ENCODE results near the gene TMEM260. TPM values are rescaled to one million over a fixed set of nuclear protein-coding genes. Genes with fewer than 3 reads are reported as not detected.
"Not testable (repeated sequence)": the region's sequence is repeated elsewhere in the genome, so short reads cannot be mapped to it uniquely, and the experiment has no call there.

TMEM260 gene
- polyA plus RNA-seq, 1 donor = 22.7 TPM

DNA sequence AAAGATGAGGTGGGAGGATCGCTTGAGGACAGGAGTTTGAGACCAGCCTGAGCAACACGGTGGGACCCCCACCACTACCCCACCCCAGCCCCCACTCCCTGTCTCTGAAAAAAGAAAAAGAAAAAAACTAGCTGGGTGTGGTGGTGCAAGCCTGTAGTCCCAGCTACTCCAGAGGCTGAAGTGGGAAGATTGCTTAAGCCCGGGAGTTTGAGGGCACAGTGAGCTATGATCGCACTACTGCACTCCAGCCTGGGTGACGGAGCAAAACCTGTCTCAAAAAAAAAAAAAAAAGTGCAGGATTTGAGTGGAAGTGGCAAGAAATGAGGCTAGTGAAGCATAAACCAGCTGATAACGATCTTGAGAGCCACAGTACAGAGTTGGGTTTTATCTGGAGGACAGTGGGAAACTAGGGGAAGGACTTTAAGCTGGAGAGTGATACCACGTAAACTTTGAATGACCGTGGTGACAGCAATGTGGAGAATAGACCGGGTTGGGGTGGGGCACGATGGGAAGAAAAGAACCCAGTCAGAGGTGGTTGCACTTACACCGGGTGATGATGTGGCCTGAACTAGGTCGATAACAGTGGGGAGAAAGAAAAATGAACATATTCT, 85.3 kb downstream of the TMEM260 start:
- H3K4me1 ChIP-seq (ENCODE audit: control insufficient read depth, insufficient read depth, low read length) = no peaks in the 10 kb centered on the region
- no peak for DNase-seq
- H3K4me3 ChIP-seq (ENCODE audit: low read length) = no peak overlapping the region
- no peaks in the 10 kb centered on the region for H3K36me3 ChIP-seq (ENCODE audit: control insufficient read depth, insufficient read depth, low read length)
- 70% methylated on average over 4 of the region's 12 CpGs for WGBS (ENCODE audit: insufficient coverage, low lambda C conversion rate)
- H3K27ac ChIP-seq (ENCODE audit: low read length) = no peak overlapping the region
- no peaks in the 10 kb centered on the region for H3K9me3 ChIP-seq (ENCODE audit: control insufficient read depth, low read depth, low read length)
- H3K27me3 ChIP-seq (ENCODE audit: control insufficient read depth, insufficient read depth, low read length) = no peaks in the 10 kb centered on the region

DNA sequence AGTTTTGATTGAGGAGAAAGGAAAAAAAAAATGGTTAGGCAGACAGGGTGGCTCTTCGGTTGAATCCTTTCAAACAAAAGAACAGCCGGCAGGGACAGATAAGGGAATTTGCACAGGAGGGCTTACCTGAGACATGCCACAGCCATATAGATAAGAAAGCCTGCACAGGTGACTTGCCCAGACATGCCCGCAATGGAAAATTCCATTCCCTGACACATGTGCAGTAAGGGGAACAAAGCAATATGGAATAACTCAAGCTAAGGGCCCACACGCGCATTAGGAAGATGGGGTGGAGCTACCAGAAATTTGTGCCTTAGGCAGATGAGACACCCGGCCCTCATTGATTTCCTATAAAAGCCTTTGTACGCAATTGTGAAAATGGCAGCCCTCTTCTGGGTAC, 86.7 kb downstream of the TMEM260 start:
- no peaks in the 10 kb centered on the region for H3K36me3 ChIP-seq (ENCODE audit: control insufficient read depth, insufficient read depth, low read length)
- 50% methylated on average over 2 of the region's 7 CpGs for WGBS (ENCODE audit: insufficient coverage, low lambda C conversion rate)
- no peaks in the 10 kb centered on the region for H3K4me1 ChIP-seq (ENCODE audit: control insufficient read depth, insufficient read depth, low read length)
- DNase-seq = peak; percentile 10 to 60
- H3K27ac ChIP-seq (ENCODE audit: low read length) = no peak overlapping the region
- H3K4me3 ChIP-seq (ENCODE audit: low read length) = no peak overlapping the region
- H3K27me3 ChIP-seq (ENCODE audit: control insufficient read depth, insufficient read depth, low read length) = no peaks in the 10 kb centered on the region
- no peaks in the 10 kb centered on the region for H3K9me3 ChIP-seq (ENCODE audit: control insufficient read depth, low read depth, low read length)

- Histone ChIP-seq H3K27me3 (ENCODE audit: control insufficient read depth, insufficient read depth, low read length) (no peaks in the 10 kb centered on the region), H3K9me3 (ENCODE audit: control insufficient read depth, low read depth, low read length) (no peaks in the 10 kb centered on the region), H3K4me1 (ENCODE audit: control insufficient read depth, insufficient read depth, low read length) (no peaks in the 10 kb centered on the region), H3K36me3 (ENCODE audit: control insufficient read depth, insufficient read depth, low read length) (no peaks in the 10 kb centered on the region), H3K27ac (ENCODE audit: low read length) (no peak overlapping the region), H3K4me3 (ENCODE audit: low read length) (no peak overlapping the region)
- 40% methylated on average over 2 of the region's 3 CpGs for WGBS (ENCODE audit: insufficient coverage, low lambda C conversion rate)
- DNase-seq = no peak
Observed at GRCh38 chr14:56666716-56667115, 87.1 kb downstream of the TMEM260 start.

GRCh38 chr14:56667290-56667689, 87.7 kb downstream of the TMEM260 start:
- H3K36me3 ChIP-seq (ENCODE audit: control insufficient read depth, insufficient read depth, low read length); H3K27me3 ChIP-seq (ENCODE audit: control insufficient read depth, insufficient read depth, low read length); H3K4me3 ChIP-seq (ENCODE audit: low read length); H3K9me3 ChIP-seq (ENCODE audit: control insufficient read depth, low read depth, low read length); H3K27ac ChIP-seq (ENCODE audit: low read length); H3K4me1 ChIP-seq (ENCODE audit: control insufficient read depth, insufficient read depth, low read length); DNase-seq: not testable (repeated sequence)
- no CpG with 5 or more reads among the region's 11 CpGs for WGBS (ENCODE audit: insufficient coverage, low lambda C conversion rate)

GRCh38 chr14:56676042-56676441, 96.4 kb downstream of the TMEM260 start:
- no CpG with 5 or more reads among the region's 5 CpGs for WGBS (ENCODE audit: insufficient coverage, low lambda C conversion rate)
- Histone ChIP-seq H3K4me3 (ENCODE audit: low read length) (no peak overlapping the region), H3K27me3 (ENCODE audit: control insufficient read depth, insufficient read depth, low read length) (no peaks in the 10 kb centered on the region), H3K4me1 (ENCODE audit: control insufficient read depth, insufficient read depth, low read length) (no peaks in the 10 kb centered on the region), H3K36me3 (ENCODE audit: control insufficient read depth, insufficient read depth, low read length) (no peaks in the 10 kb centered on the region), H3K9me3 (ENCODE audit: control insufficient read depth, low read depth, low read length) (no peaks in the 10 kb centered on the region), H3K27ac (ENCODE audit: low read length) (no peak overlapping the region)
- DNase-seq = no peak

DNA sequence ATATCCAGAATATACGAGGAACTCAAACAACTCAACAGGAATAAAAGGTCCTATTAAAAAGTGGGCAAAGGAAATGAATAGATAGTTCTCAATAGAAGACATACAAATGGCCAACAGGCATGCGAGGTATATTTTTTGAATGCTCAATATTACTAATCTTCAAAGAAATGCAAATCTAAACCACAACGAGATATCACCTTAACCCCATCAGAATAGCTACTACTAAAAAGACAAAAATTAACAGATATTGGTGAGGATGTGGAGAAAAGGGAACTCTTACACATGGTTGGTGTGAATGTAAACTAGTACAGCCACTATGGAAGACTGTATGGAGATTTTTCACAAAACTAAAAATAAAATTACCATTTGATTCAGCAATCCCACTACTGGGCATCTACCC, 99.2 kb downstream of the TMEM260 start:
- DNase-seq = no peak
- no peaks in the 10 kb centered on the region for H3K9me3 ChIP-seq (ENCODE audit: control insufficient read depth, low read depth, low read length)
- no peak overlapping the region for H3K27ac ChIP-seq (ENCODE audit: low read length)
- H3K4me3 ChIP-seq (ENCODE audit: low read length) = no peak overlapping the region
- H3K27me3 ChIP-seq (ENCODE audit: control insufficient read depth, insufficient read depth, low read length) = no peaks in the 10 kb centered on the region
- 92% methylated on average over 2 of the region's 3 CpGs for WGBS (ENCODE audit: insufficient coverage, low lambda C conversion rate)
- no peaks in the 10 kb centered on the region for H3K4me1 ChIP-seq (ENCODE audit: control insufficient read depth, insufficient read depth, low read length)
- no peaks in the 10 kb centered on the region for H3K36me3 ChIP-seq (ENCODE audit: control insufficient read depth, insufficient read depth, low read length)

- H3K27me3 ChIP-seq (ENCODE audit: control insufficient read depth, insufficient read depth, low read length) = no peaks in the 10 kb centered on the region
- H3K36me3 ChIP-seq (ENCODE audit: control insufficient read depth, insufficient read depth, low read length) = no peaks in the 10 kb centered on the region
- no peak overlapping the region for H3K4me3 ChIP-seq (ENCODE audit: low read length)
- no peaks in the 10 kb centered on the region for H3K9me3 ChIP-seq (ENCODE audit: control insufficient read depth, low read depth, low read length)
- H3K4me1 ChIP-seq (ENCODE audit: control insufficient read depth, insufficient read depth, low read length) = no peaks in the 10 kb centered on the region
- no CpG with 5 or more reads among the region's 4 CpGs for WGBS (ENCODE audit: insufficient coverage, low lambda C conversion rate)
- DNase-seq = no peak
- H3K27ac ChIP-seq (ENCODE audit: low read length) = no peak overlapping the region
Observed at GRCh38 chr14:56686416-56686815, 106.8 kb downstream of the TMEM260 start.

- DNase-seq = no peak
- no peaks in the 10 kb centered on the region for H3K4me1 ChIP-seq (ENCODE audit: control insufficient read depth, insufficient read depth, low read length)
- H3K4me3 ChIP-seq (ENCODE audit: low read length) = no peak overlapping the region
- H3K27ac ChIP-seq (ENCODE audit: low read length) = no peak overlapping the region
- H3K27me3 ChIP-seq (ENCODE audit: control insufficient read depth, insufficient read depth, low read length) = no peaks in the 10 kb centered on the region
- WGBS (ENCODE audit: insufficient coverage, low lambda C conversion rate) = 29% methylated on average over 1 of the region's 8 CpGs
- H3K36me3 ChIP-seq (ENCODE audit: control insufficient read depth, insufficient read depth, low read length) = no peaks in the 10 kb centered on the region
- no peaks in the 10 kb centered on the region for H3K9me3 ChIP-seq (ENCODE audit: control insufficient read depth, low read depth, low read length)
Observed at GRCh38 chr14:56687123-56687522, 107.5 kb downstream of the TMEM260 start.

GRCh38 chr14:56694609-56695008, 115.0 kb downstream of the TMEM260 start:
- no CpG with 5 or more reads among the region's 3 CpGs for WGBS (ENCODE audit: insufficient coverage, low lambda C conversion rate)
- no peaks in the 10 kb centered on the region for H3K36me3 ChIP-seq (ENCODE audit: control insufficient read depth, insufficient read depth, low read length)
- no peaks in the 10 kb centered on the region for H3K4me1 ChIP-seq (ENCODE audit: control insufficient read depth, insufficient read depth, low read length)
- peak in 1 of 2 donors; percentile 11 for DNase-seq
- H3K9me3 ChIP-seq (ENCODE audit: control insufficient read depth, low read depth, low read length) = no peaks in the 10 kb centered on the region
- no peak overlapping the region for H3K27ac ChIP-seq (ENCODE audit: low read length)
- H3K4me3 ChIP-seq (ENCODE audit: low read length) = no peak overlapping the region
- H3K27me3 ChIP-seq (ENCODE audit: control insufficient read depth, insufficient read depth, low read length) = peaks cover 2% of the 10 kb centered on the region

GRCh38 chr14:56695216-56695615, 115.6 kb downstream of the TMEM260 start:
- WGBS (ENCODE audit: insufficient coverage, low lambda C conversion rate) = 80% methylated on average over 2 of the region's 9 CpGs
- not testable (repeated sequence) for H3K36me3 ChIP-seq (ENCODE audit: control insufficient read depth, insufficient read depth, low read length); H3K4me3 ChIP-seq (ENCODE audit: low read length); H3K27ac ChIP-seq (ENCODE audit: low read length); DNase-seq; H3K9me3 ChIP-seq (ENCODE audit: control insufficient read depth, low read depth, low read length); H3K4me1 ChIP-seq (ENCODE audit: control insufficient read depth, insufficient read depth, low read length); H3K27me3 ChIP-seq (ENCODE audit: control insufficient read depth, insufficient read depth, low read length)

All from large intestine (tissue), 3 donors.